Stomach smooth muscle (tissue), 2 donors: ENCODE results near the gene C13orf46.
"Not testable (repeated sequence)": the region's sequence is repeated elsewhere in the genome, so short reads cannot be mapped to it uniquely, and the experiment has no call there.

Source experiments
- H3K27ac ChIP-seq: one replicate; pipeline ENCODE4 v1.7.0; 2013; ENCODE audit warnings: mild to moderate bottlenecking, low read length, inconsistent platforms
- H3K27me3 ChIP-seq, 2 donors: one replicate each; pipeline ENCODE4 v1.7.0; 2013; ENCODE audit warnings: low read length in 2 of 2; ENCODE audit not compliant: insufficient read depth in 2 of 2, control insufficient read depth in 1 of 2
- H3K36me3 ChIP-seq, 2 donors: one replicate each; pipeline ENCODE4 v1.7.0; 2013; ENCODE audit warnings: low read length in 2 of 2; ENCODE audit not compliant: control insufficient read depth in 2 of 2, insufficient read depth in 2 of 2
- H3K4me1 ChIP-seq: one replicate; pipeline ENCODE4 v1.7.0; 2013; ENCODE audit warnings: low read length; ENCODE audit not compliant: control insufficient read depth, insufficient read depth
- H3K4me3 ChIP-seq, 2 donors: one replicate each; pipeline ENCODE4 v1.7.0; 2013; ENCODE audit warnings: low read length in 2 of 2
- H3K9ac ChIP-seq, 2 donors: one replicate each; pipeline ENCODE4 v1.7.0; 2013; ENCODE audit warnings: low read length in 2 of 2, mild to moderate bottlenecking in 1 of 2
- H3K9me3 ChIP-seq, 2 donors: one replicate each; pipeline ENCODE4 v1.7.0; 2013; ENCODE audit warnings: low read length in 2 of 2; ENCODE audit not compliant: control insufficient read depth in 2 of 2
- donor health status: healthy.
- donor health status: Pancreatic carcinoma.

Gene C13orf46

DNA sequence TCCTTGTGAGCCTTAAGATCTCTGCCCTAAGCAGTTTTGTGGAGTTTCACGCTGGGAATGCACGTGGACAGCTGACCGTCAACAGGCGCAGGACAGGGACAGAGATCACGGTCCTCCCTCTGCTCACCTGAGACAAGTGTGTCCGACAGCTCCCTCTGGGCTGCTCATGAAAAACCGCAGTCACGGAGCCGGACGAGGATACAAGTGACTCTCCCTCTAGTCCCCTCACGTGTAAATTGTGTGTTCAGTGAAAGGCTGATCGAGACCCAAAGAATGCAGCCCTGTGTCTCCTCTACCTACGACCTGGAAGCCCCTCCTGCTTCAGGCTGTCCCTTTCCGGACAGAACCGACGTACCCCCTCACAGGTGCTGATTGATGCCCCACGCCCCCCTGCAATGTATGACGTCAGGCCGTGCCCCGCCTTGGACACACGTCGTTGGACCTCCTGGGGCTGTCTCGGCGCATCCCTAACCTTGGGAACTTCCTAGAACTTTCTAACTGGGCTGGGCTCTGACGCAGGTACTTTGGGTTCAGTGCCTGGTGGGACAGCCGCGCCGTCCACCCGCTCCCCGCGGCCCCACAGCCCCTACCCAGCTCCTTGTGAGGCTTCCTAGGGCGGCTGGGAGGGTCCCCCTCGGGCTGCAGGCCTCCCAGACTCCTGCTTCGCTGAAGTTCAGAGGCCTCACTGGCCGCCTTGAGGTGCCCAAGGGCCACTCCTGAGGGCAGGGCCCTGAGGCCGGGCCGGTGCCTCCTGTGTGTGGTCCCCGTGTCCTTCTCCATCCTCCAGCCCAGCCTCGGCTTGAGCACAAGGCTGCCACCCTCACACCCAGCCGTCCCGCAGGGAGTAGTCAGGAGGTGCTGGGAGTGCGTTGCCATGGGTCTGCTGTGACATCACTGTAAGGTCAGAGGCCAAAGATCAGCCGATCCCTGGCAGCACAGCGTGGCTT is at the start of gene C13orf46:
Gene C13orf46, minus strand, starts transcription at position 859 of the 947 bp plus-strand sequence. Its CDS starts 79 bp downstream, at position 780.
- Histone ChIP-seq H3K4me1 (peaks cover 28% of the 10 kb centered on the region), H3K9me3 (no peaks in the 10 kb centered on the region), H3K4me3 (no peak within 1 kb of the TSS), H3K9ac (no peak within 1 kb of the TSS), H3K36me3 (peaks cover 7 to 10% of the 10 kb centered on the region in 2 donors), H3K27me3 (no peaks in the 10 kb centered on the region), H3K27ac (no peak within 1 kb of the TSS)

DNA sequence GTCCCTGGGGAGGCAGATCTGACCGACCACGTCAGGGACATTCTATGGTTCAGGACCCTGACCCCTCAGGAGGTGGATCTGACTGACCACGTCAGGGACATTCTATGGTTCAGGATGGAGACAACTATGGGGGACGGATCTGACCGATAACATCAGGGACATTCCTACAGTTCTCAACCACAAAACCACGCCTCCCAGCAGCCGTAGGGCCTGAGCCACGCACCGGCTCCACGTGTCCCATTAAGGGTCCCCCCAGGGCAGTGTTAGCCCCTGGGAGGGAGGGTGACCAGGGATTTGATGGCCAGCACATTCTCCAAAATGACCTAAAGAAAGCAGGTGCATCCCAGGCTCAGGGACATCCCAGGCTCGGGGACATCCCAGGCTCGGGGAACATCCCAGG is 49.0 kb upstream of the C13orf46 start:
- Histone ChIP-seq H3K4me1 (peaks cover 25% of the 10 kb centered on the region), H3K27me3 (no peaks in the 10 kb centered on the region), H3K36me3 (peaks cover 14 to 29% of the 10 kb centered on the region in 2 donors), H3K9me3 (no peaks in the 10 kb centered on the region), H3K9ac (no peak overlapping the region), H3K27ac (no peak overlapping the region), H3K4me3 (no peak overlapping the region)

DNA sequence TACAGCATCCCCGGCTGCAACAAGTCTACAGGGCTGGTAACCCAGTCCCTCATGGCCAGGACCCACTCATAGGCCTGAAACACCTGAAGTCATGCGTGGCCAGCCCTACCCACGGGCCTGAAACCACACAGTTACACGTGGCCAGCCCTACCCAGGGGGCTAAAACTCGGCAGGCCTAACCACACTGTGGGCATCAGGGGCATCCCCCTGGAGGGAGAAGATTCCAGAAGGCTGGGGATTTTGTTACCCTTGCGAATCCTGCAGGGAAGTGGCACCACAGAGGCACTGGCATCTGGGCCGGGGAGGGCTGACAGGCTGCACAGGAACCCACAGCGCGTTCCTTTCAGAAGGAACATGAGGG is 48.4 kb upstream of the C13orf46 start:
- Histone ChIP-seq H3K36me3 (peaks cover 16 to 29% of the 10 kb centered on the region in 2 donors), H3K27me3 (no peaks in the 10 kb centered on the region), H3K27ac (no peak overlapping the region), H3K4me3 (no peak overlapping the region), H3K9me3 (no peaks in the 10 kb centered on the region), H3K4me1 (peaks cover 21% of the 10 kb centered on the region), H3K9ac (no peak overlapping the region)

- H3K27me3 ChIP-seq = no peaks in the 10 kb centered on the region
- H3K4me1 ChIP-seq = peaks cover 16% of the 10 kb centered on the region
- H3K9me3 ChIP-seq = no peaks in the 10 kb centered on the region
- no peak overlapping the region for H3K27ac ChIP-seq
- no peak overlapping the region for H3K4me3 ChIP-seq
- peaks cover 21 to 29% of the 10 kb centered on the region in 2 donors for H3K36me3 ChIP-seq
- H3K9ac ChIP-seq = no peak overlapping the region
These were observed 47.8 kb upstream of the C13orf46 start for GRCh38 chr13:114021464-114022308.

- peaks cover 9% of the 10 kb centered on the region for H3K4me1 ChIP-seq
- peaks cover 26 to 33% of the 10 kb centered on the region in 2 donors for H3K36me3 ChIP-seq
- H3K9me3 ChIP-seq = no peaks in the 10 kb centered on the region
- H3K4me3 ChIP-seq = no peak overlapping the region
- H3K27ac ChIP-seq = no peak overlapping the region
- no peak overlapping the region for H3K9ac ChIP-seq
- no peaks in the 10 kb centered on the region for H3K27me3 ChIP-seq
These were observed 47.0 kb upstream of the C13orf46 start for GRCh38 chr13:114020750-114021463.

DNA sequence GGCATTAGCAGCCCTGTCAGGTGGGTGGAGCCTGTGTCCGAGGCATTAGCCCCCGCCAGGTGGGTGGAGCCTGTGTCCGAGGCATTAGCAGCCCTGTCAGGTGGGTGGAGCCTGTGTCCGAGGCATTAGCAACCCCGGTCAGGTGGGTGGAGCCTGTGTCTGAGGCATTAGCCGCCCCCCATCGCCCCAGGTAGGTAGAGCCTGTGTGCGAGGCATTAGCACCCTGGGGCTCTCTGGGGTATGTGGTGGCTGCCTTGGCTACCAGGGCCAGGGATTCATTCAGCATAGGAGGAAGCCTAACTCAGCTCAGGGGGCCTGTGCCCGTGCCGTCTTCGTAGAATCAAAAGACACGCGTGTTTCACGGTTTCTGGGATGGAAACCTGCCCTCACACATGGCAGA is 46.3 kb upstream of the C13orf46 start:
- H3K36me3 ChIP-seq = peaks cover 33 to 34% of the 10 kb centered on the region in 2 donors
- not testable (repeated sequence) for H3K27me3 ChIP-seq, H3K4me3 ChIP-seq, H3K9ac ChIP-seq, H3K4me1 ChIP-seq, H3K27ac ChIP-seq, H3K9me3 ChIP-seq

- Histone ChIP-seq H3K9ac (no peak overlapping the region), H3K27ac (no peak overlapping the region), H3K36me3 (peaks cover 34 to 38% of the 10 kb centered on the region in 2 donors), H3K4me3 (no peak overlapping the region), H3K27me3 (no peaks in the 10 kb centered on the region), H3K9me3 (no peaks in the 10 kb centered on the region), H3K4me1 (peaks cover 2% of the 10 kb centered on the region)
These were observed 45.5 kb upstream of the C13orf46 start for GRCh38 chr13:114019367-114019766.

GRCh38 chr13:114018461-114019055 is 44.7 kb upstream of the C13orf46 start:
- Histone ChIP-seq H3K9me3 (no peaks in the 10 kb centered on the region), H3K4me1 (peaks cover 2% of the 10 kb centered on the region)

GRCh38 chr13:114017966-114018365 is 44.1 kb upstream of the C13orf46 start:
- Histone ChIP-seq H3K27ac (no peak overlapping the region), H3K4me3 (no peak overlapping the region), H3K9ac (no peak overlapping the region), H3K27me3 (no peaks in the 10 kb centered on the region), H3K4me1 (peaks cover 2% of the 10 kb centered on the region), H3K36me3 (peaks cover 28 to 45% of the 10 kb centered on the region in 2 donors), H3K9me3 (no peaks in the 10 kb centered on the region)

More at GRCh38 chr13:114018461-114019055, 44.7 kb upstream of the C13orf46 start:
- H3K36me3 ChIP-seq = peaks cover 31 to 43% of the 10 kb centered on the region in 2 donors
- H3K4me3 ChIP-seq = no peak overlapping the region
- no peak overlapping the region for H3K9ac ChIP-seq
- no peak overlapping the region for H3K27ac ChIP-seq
- no peaks in the 10 kb centered on the region for H3K27me3 ChIP-seq
